Measurements from ENCODE around the gene CD33. TPM values are rescaled to one million over a fixed set of nuclear protein-coding genes. Genes with fewer than 3 reads are reported as not detected.

Gene CD33
- total RNA-seq, 1 experiment from 2014 or later: 0.13 TPM

GRCh38 chr19:51259348-51260245, 34.7 kb downstream of the CD33 start:
- DNase-seq (ENCODE audit: low read depth, low spot score) (peak; percentile 20), ATAC-seq (peak; percentile 76; the same call in 1 of the 2 replicates)
- Histone ChIP-seq H3K27me3 (ENCODE audit: control insufficient read depth, insufficient read depth, low read length) (peaks cover 5% of the 10 kb centered on the region), H3K4me3 (ENCODE audit: low read depth in 2 of 2, low read length in 2 of 2) (no peak overlapping the region), H3K9me3 (ENCODE audit: control insufficient read depth, insufficient read depth, low read depth, low read length) (no peaks in the 10 kb centered on the region), H3K36me3 (ENCODE audit: control insufficient read depth, insufficient read depth, low read length) (no peaks in the 10 kb centered on the region), H3K27ac (ENCODE audit: low read length) (no peak overlapping the region), H3K4me1 (ENCODE audit: control insufficient read depth, insufficient read depth, low read length) (no peaks in the 10 kb centered on the region)
- ChIA-PET POLR2A (no interaction called here), CTCF (interaction anchor here (0.6 kb wide), 1 partner anchor 19 kb away, joined by 6 read pairs; no protein-coding TSS in a partner anchor)
- in situ Hi-C loops (cut with HindIII; ENCODE audit: low pct_unique_long_range_greater_than_20kb, low sequenced_read_pairs): no loop called here
- TF ChIP-seq SIN3A (IDR thresholded peaks at IDR 0.05; ENCODE audit: borderline replicate concordance, insufficient read depth, low read depth, low read length): no peak
- peak; percentile 81 for TF ChIP-seq CTCF (IDR thresholded peaks at IDR 0.05)
- intact Hi-C loops (cut with micrococcal nuclease; ENCODE audit: unreplicated experiment): loop anchor here (5.0 kb wide), 1 partner anchor 102 kb away; no protein-coding TSS in a partner anchor
- no TSS peak for BruUV-seq (replicated peaks)

GRCh38 chr19:51263808-51264207, 38.9 kb downstream of the CD33 start:
- Histone ChIP-seq H3K4me1 (ENCODE audit: control insufficient read depth, insufficient read depth, low read length) (no peaks in the 10 kb centered on the region), H3K9me3 (ENCODE audit: control insufficient read depth, insufficient read depth, low read depth, low read length) (no peaks in the 10 kb centered on the region), H3K36me3 (ENCODE audit: control insufficient read depth, insufficient read depth, low read length) (no peaks in the 10 kb centered on the region), H3K4me3 (ENCODE audit: low read depth in 2 of 2, low read length in 2 of 2) (no peak overlapping the region), H3K27me3 (ENCODE audit: control insufficient read depth, insufficient read depth, low read length) (peaks cover 5% of the 10 kb centered on the region), H3K27ac (ENCODE audit: low read length) (no peak overlapping the region)
- no peak for ATAC-seq
- TF ChIP-seq CTCF (IDR thresholded peaks at IDR 0.05) (no peak), TCF7L2 (IDR thresholded peaks at IDR 0.05; ENCODE audit: low read depth, low read length) (no peak), SIN3A (IDR thresholded peaks at IDR 0.05; ENCODE audit: borderline replicate concordance, insufficient read depth, low read depth, low read length) (no peak), POLR2AphosphoS5 (IDR thresholded peaks at IDR 0.05; ENCODE audit: low read depth, low read length) (no peak), REST (IDR thresholded peaks at IDR 0.05; ENCODE audit: insufficient read depth in 1 of 2, low read depth in 2 of 2, low read length in 1 of 2) (no peak)
- in situ Hi-C loops (cut with HindIII; ENCODE audit: low pct_unique_long_range_greater_than_20kb, low sequenced_read_pairs): no loop called here
- intact Hi-C loops (cut with micrococcal nuclease; ENCODE audit: unreplicated experiment): no loop called here
- no TSS peak for BruUV-seq (replicated peaks)
- no peak for DNase-seq (ENCODE audit: low read depth, low spot score)
- CTCF ChIA-PET: no interaction called here
- POLR2A ChIA-PET: no interaction called here

Data from Panc1 (cell line).